Right renal cortex interstitium (tissue), 3 donors: ENCODE measurements around the gene FAM20A. TPM values are rescaled to one million over a fixed set of nuclear protein-coding genes. Genes with fewer than 3 reads are reported as not detected.
"Not testable (repeated sequence)": the region's sequence is repeated elsewhere in the genome, so short reads cannot be mapped to it uniquely, and the experiment has no call there.

Experiments used
- DNase-seq, 3 donors: peaks; one replicate each; pipeline ENCODE4 v3.0.0-alpha.2; 2013; ENCODE audit warnings: low read depth in 3 of 3, low spot score in 2 of 3
- polyA plus RNA-seq, 3 donors: library from polyadenylated mRNA; unstranded; fragments of 120-200 nt; gene quantifications; one replicate each; pipeline ENCODE4 v1.2.1, GENCODE V29; 2013; ENCODE audit not compliant: insufficient read length in 3 of 3

The FAM20A gene
- polyA plus RNA-seq, 3 donors, result 9.3 to 12.4 (median 12.3) TPM

DNA sequence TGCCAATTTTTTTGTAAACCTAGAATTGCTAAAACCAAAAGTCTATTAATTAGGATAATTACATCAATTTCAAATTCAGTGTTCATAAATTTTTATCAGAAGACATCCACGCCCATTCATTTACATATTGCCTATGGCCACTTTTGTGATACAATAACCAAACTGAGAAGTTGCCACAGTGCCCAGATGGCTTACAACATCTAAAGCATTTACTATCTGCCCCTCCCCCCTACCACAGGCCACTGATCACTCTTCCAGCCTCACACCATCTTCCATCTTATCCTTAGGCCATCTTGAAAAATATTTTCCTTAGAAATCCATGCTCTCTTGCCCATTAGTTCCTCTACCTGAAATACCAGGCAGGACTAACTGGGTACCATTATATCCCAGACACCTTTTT, 95.2 kb downstream of the FAM20A start:
- DNase-seq, result no peak

DNA sequence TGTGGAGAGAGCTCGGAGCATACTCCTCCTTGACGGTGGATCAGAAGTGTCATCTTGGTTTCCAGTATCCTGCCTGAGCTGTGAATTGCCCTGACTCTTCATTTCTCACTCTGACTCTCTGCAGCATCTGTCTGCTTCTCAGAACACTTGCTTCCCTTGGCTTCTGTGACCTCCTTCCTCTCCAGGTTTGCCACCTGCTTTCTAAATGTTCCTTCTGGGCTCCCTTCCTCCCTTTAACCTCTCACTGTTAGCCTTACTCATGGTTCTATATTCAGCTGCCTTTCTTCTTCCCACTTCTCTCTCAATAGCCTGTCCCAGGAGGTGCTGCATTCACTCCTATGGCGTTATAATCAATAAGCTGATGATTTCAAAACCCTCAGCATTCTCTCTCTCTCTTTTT, 100.1 kb downstream of the FAM20A start:
- no peak for DNase-seq

DNA sequence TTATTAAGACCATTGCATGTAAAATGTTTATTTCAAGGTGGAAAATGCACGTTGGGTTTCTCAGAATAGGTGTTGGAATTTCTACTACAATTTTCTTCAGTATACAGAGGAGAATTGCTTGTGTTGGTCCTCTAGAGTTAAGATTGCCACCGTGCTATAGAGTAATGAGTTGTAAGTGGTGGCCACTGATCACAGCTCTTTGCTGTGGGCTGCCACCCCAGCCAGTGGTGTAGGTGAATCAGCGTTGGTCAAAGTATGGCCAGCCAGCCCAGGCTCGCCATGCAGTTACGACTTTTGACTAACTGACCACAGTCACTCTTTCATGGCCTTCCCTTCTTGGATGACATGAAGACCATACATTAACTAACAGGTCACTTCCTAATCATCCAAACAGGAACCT, 101.6 kb downstream of the FAM20A start:
- DNase-seq, result no peak

DNA sequence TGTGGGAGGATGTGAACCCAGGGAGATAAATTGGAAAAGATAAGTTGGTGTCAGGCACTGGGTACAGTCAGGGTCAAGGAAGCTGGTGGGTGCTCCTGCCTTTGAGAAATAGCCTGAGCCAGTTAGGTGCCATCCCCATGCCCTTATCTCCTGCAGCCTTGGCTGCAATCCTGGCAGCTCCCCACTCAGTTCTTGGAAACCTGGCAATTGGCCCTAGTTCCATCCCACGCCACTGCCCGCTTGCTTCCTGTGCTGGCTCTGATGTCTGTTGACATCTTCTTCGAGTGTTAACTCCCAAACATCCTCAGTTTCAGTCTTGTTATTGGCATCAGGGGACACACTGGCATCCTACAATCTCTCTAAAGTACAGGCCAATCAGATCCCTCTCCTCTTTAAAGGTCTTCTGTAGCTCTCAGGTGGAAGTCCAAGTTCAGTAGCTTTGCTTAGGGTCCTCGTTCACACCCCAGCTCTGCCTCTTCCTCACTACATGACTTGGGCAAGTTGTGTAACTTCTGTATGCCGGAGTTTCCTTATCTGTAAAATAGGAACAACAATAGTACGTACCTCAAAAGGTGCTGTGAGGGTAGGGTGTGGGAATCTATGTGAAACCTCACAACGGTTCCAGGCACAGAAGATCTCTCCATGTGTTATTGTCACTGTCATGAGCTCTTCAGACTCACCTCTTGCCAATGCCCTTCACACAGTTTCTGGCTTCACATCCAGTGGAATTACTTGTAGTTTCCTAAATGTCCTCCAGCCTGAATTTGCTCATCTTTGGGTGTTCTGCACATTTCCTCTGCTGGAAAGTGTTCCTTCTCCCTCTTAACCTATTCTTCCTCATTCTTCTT, 102.5 kb downstream of the FAM20A start:
- no peak for DNase-seq

DNA sequence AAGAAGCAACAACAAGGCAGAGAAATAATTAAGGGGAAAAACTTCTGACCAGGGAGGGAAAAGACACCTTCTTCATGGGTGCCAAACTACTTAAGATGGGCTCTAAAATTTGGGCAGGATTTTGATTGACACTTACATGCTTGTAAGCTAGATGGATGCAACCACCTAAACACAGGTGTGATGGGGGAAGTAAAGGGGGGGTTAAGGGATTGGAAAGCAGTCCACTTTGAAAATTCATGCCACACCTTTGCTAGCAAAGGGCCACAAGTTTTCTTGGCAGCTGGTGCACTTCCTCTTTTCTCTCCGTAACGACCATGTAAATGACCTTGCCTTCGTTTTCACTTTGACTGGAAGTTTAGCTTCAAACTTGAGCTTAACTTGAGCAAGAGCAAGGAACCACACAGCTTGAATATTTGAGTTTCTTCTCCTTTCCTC, 103.3 kb downstream of the FAM20A start:
- DNase-seq, result no peak

DNA sequence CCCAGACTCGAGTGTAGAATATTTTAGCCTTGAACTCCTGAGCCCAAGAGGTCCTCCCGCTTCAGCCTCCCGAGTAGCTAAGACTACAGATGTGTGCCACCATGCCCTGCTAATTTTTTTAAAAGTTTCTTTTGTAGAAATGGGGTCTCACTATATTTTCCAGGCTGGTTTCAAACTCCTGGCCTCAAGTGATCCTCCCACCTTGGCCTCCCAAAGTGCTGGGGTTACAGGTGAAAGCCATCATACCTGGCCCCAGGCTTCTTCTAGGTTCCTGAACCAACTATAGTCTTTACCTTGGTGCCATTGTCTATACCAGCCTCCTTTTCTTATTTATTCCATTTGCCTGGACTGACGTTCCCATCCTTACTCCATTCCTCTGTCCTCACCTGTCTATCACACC, 106.1 kb downstream of the FAM20A start:
- DNase-seq, result no peak

DNA sequence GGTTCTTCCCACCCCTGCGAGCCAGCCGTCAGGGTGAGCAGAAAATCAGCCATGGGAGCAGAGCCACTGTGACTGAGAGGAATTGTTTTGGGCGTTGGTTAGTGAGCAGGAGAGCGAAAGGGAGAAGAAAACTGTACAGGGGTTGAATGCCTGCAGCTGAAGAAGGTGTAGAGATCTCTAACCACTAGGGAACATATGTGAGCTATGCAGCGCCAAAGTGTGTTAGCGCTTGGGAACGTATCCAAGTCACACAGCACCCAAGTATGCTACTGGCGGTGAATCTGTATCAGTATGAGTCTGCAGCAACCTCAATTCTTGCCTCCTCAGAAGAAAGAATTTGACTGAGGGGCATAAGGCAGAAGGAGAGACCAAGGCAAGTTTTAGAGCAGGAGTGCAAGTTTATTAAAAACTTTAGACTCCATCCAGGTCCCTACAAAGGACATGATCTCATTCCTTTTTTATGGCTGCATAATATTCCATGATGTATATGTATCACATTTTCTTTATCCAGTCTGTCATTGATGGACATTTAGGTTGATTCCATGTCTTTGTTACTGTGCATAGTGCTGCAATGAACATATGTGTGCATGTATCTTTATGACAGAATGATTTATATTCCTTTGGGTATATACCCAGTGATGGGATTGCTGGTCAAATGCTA, 108.6 kb downstream of the FAM20A start:
- not testable (repeated sequence) for DNase-seq

DNA sequence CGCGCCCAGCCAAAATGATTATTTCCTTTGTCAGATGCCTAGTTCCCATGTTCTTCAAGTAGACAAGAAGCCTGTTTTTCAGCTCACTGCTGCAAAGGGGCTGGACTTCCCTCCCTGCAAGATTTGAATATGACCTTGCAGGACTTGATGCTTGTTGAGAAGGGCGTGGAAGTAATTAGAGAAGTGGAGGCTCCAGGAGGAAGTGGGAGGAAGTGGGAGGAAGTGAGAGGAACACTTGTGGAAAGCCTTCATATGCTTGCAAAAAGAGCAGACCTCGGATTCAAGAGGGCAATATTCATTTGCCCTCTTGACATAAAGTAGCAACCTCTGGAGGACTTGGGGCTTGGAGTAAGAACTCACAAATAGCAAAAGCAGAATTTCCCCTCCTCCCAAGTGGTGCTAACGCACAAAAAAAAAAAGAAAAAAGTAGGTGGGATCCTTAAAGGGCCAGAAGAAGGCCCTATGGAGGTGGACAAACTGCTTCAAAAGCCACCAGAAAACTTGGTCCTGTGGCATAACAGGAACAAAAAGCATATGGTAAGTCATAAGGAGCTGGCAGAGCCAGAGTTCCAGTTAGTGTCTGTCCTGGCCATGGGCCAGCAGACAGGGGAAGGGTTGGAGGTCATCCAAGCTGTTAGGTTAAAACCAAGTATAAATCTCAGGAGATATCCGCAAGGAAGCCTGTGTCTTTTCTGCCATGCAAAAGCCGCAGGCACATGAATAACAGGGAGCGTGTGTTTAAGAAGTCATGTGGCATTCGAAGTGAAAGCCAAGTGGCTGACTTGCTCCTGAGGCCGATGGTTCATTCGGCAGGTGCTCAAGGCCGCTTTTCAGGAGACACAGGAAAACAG, 109.6 kb downstream of the FAM20A start:
- no peak for DNase-seq

DNA sequence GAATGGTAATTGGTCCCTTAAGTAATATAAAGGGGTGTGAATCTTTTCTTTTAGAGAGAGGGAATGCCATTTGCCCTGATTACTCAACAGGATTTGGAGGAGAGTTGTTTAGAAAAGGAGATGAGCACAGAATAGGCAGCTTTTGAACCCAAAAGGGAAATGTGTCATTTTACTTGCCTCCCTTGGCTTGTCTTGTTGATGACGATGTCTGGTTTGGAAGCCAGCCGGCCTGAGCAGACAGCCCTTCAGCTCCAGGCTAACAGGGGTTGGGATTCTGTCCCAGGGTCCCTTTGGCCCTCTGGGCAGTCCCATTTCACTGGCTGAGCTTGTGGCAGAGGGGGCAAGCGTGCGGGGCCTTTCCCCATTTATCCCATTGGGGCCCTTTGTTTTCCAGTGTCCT, 111.2 kb downstream of the FAM20A start:
- no peak for DNase-seq

Other genes starting within 250 kb of the FAM20A start
- 10 to 100 TPM; 23.5 to 24.1 (median 23.5) TPM for gene WIPI1, start 143.9 kb downstream of the FAM20A start, polyA plus RNA-seq
- gene PRKAR1A, start 88.9 kb downstream of the FAM20A start, polyA plus RNA-seq, result 100 to 1,000 TPM; 390 to 426 (median 403) TPM